Mammary epithelial cell (primary cell): ENCODE measurements around the gene CNTNAP2.

Experiments
- EZH2 ChIP-seq: IDR thresholded peaks from 2 replicates; pipeline ENCODE4 v1.6.1; 2012; ENCODE audit warnings: low read length, inconsistent platforms, borderline replicate concordance
- TF ChIP-seq, protein P1 (sequence below), 2 donors: IDR thresholded peaks in 1 of 2; conservative IDR thresholded peaks in 1 of 2; 2 replicates each; pipeline ENCODE4 v1.5.1; 2011 to 2012; ENCODE audit warnings: inconsistent platforms in 2 of 2, low read length in 2 of 2, mild to moderate bottlenecking in 2 of 2, control low read depth in 1 of 2, low read depth in 1 of 2; ENCODE audit not compliant: insufficient read depth in 1 of 2; ENCODE audit errors: extremely low read depth in 1 of 2

- TF ChIP-seq, protein P1, sequence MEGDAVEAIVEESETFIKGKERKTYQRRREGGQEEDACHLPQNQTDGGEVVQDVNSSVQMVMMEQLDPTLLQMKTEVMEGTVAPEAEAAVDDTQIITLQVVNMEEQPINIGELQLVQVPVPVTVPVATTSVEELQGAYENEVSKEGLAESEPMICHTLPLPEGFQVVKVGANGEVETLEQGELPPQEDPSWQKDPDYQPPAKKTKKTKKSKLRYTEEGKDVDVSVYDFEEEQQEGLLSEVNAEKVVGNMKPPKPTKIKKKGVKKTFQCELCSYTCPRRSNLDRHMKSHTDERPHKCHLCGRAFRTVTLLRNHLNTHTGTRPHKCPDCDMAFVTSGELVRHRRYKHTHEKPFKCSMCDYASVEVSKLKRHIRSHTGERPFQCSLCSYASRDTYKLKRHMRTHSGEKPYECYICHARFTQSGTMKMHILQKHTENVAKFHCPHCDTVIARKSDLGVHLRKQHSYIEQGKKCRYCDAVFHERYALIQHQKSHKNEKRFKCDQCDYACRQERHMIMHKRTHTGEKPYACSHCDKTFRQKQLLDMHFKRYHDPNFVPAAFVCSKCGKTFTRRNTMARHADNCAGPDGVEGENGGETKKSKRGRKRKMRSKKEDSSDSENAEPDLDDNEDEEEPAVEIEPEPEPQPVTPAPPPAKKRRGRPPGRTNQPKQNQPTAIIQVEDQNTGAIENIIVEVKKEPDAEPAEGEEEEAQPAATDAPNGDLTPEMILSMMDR (conservative IDR thresholded peaks at IDR 0.05 in 1 of 2, IDR thresholded peaks at IDR 0.05 in 1 of 2; ENCODE audit: extremely low read depth in 1 of 2, insufficient read depth in 1 of 2, low read depth in 1 of 2, low read length in 2 of 2), result no peak
- no peak for TF ChIP-seq EZH2
Measured at GRCh38 chr7:147472556-147472955, 1356.0 kb downstream of the CNTNAP2 start.
